MCF 10A (cell line): ENCODE data around the gene BORA. TPM values are rescaled to one million over a fixed set of nuclear protein-coding genes. Genes with fewer than 3 reads are reported as not detected.
A peak's percentile ranks its signal among the peaks of the same experiment; 100 is the strongest.
"Not testable (repeated sequence)": the region's sequence is repeated elsewhere in the genome, so short reads cannot be mapped to it uniquely, and the experiment has no call there.

Source experiments
- BruUV-seq: library from RNA; stranded (reverse); fragments of 400-500 nt; replicated peaks from 2 replicates; lab custom pipeline; 2021; lab: Mats Ljungman, UMichigan
- CTCF ChIA-PET: fragments of 300-600 bp; sonication (Branson Sonifier 250); formaldehyde crosslinking; extraction: SDS; loops from one replicate; lab custom pipeline; 2021; ENCODE audit warnings: antibody characterized with exemption, inconsistent platforms; lab: Yijun Ruan, JAX
- POLR2A ChIA-PET: fragments of 300-600, 350-650 bp; sonication (Branson Sonifier 250); formaldehyde crosslinking; extraction: SDS; loops from one replicate; lab custom pipeline; 2020; ENCODE audit warnings: antibody characterized with exemption, inconsistent platforms; lab: Yijun Ruan, JAX
- DNase-seq: peaks from one replicate; pipeline ENCODE4 v3.0.0-alpha.2; 2018; ENCODE audit not compliant: unreplicated experiment
- H3K27ac Mint-ChIP-seq: one replicate; pipeline ENCODE4 v1.8.0; 2022; ENCODE audit warnings: mild to moderate bottlenecking, low read depth, mixed read lengths; ENCODE audit not compliant: unreplicated experiment
- H3K27me3 Mint-ChIP-seq: one replicate; pipeline ENCODE4 v1.8.0; 2022; ENCODE audit warnings: mixed read lengths; ENCODE audit not compliant: insufficient read depth, unreplicated experiment
- H3K36me3 Mint-ChIP-seq: one replicate; pipeline ENCODE4 v1.8.0; 2022; ENCODE audit warnings: mild to moderate bottlenecking, moderate library complexity, mixed read lengths; ENCODE audit not compliant: insufficient read depth, unreplicated experiment
- H3K4me1 Mint-ChIP-seq: one replicate; pipeline ENCODE4 v1.8.0; 2022; ENCODE audit warnings: mixed read lengths; ENCODE audit not compliant: insufficient read depth, unreplicated experiment
- H3K4me3 Mint-ChIP-seq: one replicate; pipeline ENCODE4 v1.8.0; 2022; ENCODE audit warnings: mild to moderate bottlenecking, moderate library complexity, mixed read lengths; ENCODE audit not compliant: unreplicated experiment
- H3K9me3 Mint-ChIP-seq: one replicate; pipeline ENCODE4 v1.8.0; 2022; ENCODE audit warnings: mixed read lengths; ENCODE audit not compliant: unreplicated experiment
- CTCF ChIP-seq: fragments of 200-600 bp; IDR thresholded peaks from one replicate; pipeline ENCODE4 v1.8.0; 2022; ENCODE audit warnings: antibody characterized with exemption, mild to moderate bottlenecking; ENCODE audit not compliant: unreplicated experiment
- intact Hi-C: fragments of 100-400 bp; cut with micrococcal nuclease; formaldehyde crosslinking; loops from 2 replicates; pipeline ENCODE4 v1.14.1; 2022
- total RNA-seq: library from RNA; stranded (reverse); gene quantifications from 2 replicates; pipeline ENCODE4 v1.2.3, GENCODE V29; 2022

BORA gene
- total RNA-seq, 1 experiment from 2014 or later, result 14.1 TPM

GRCh38 chr13:72774019-72774418, 46.3 kb downstream of the BORA start:
- Mint-ChIP-seq H3K4me3 (no peak overlapping the region), H3K27ac (peak overlapping the region; percentile 59), H3K9me3 (no peaks in the 10 kb centered on the region), H3K4me1 (peaks cover 18% of the 10 kb centered on the region), H3K36me3 (peaks cover 87% of the 10 kb centered on the region), H3K27me3 (no peaks in the 10 kb centered on the region)
- no TSS peak for BruUV-seq
- CTCF ChIA-PET, result interaction anchor here (1.2 kb wide), 1 partner anchor 560 kb away, joined by 3 read pairs; no protein-coding TSS in a partner anchor
- POLR2A ChIA-PET, result interaction anchor here (0.7 to 1.2 kb wide), 2 partner anchors 12 to 117 kb away, joined by 3 read pairs; no protein-coding TSS in a partner anchor
- intact Hi-C loops, result no loop called here
- no peak for TF ChIP-seq CTCF
- peak; percentile 40 for DNase-seq

GRCh38 chr13:72781451-72782439, 54.0 kb downstream of the BORA start, which contains the start of the genes DIS3 and PIBF1:
DIS3 (minus strand) TSS chr13:72781900; CDS start chr13:72781832, 68 bp downstream.
PIBF1 (plus strand) TSS chr13:72782133; CDS start chr13:72783470, 1,337 bp downstream.
- ChIA-PET CTCF (no interaction called here), POLR2A (interaction anchor here (0.6 to 2.8 kb wide), 11 partner anchors 11 to 280 kb away, joined by 3 to 14 read pairs (median 4); partner anchors contain the start of genes BORA, KLF5 and MZT1)
- no peak for TF ChIP-seq CTCF
- Mint-ChIP-seq H3K27me3 (no peaks in the 10 kb centered on the region), H3K4me1 (peaks cover 30% of the 10 kb centered on the region), H3K27ac (peak within 1 kb of the TSS; percentile 98), H3K9me3 (no peaks in the 10 kb centered on the region), H3K4me3 (peak within 1 kb of the TSS; percentile 95), H3K36me3 (peaks cover 29% of the 10 kb centered on the region)
- intact Hi-C loops, result no loop called here
- peak; percentile 99 for DNase-seq
- BruUV-seq, result TSS peak; percentile 63

GRCh38 chr13:72782717-72783116, 55.0 kb downstream of the BORA start:
- no peak for TF ChIP-seq CTCF
- intact Hi-C loops, result no loop called here
- H3K9me3 Mint-ChIP-seq, result no peaks in the 10 kb centered on the region
- CTCF ChIA-PET, result no interaction called here
- peak overlapping the region; percentile 95 for H3K4me3 Mint-ChIP-seq
- POLR2A ChIA-PET, result interaction anchor here (0.7 to 2.8 kb wide), 3 partner anchors 80 to 279 kb away, joined by 3 to 14 read pairs (median 3); partner anchors contain the start of gene KLF5
- no peaks in the 10 kb centered on the region for H3K27me3 Mint-ChIP-seq
- peak overlapping the region; percentile 98 for H3K27ac Mint-ChIP-seq
- H3K4me1 Mint-ChIP-seq, result peaks cover 28% of the 10 kb centered on the region
- no TSS peak for BruUV-seq
- no peak for DNase-seq
- peaks cover 19% of the 10 kb centered on the region for H3K36me3 Mint-ChIP-seq

- Mint-ChIP-seq H3K4me1 (peaks cover 28% of the 10 kb centered on the region), H3K36me3 (peaks cover 16% of the 10 kb centered on the region)
- H3K27ac Mint-ChIP-seq, CTCF ChIA-PET, DNase-seq, H3K9me3 Mint-ChIP-seq, H3K27me3 Mint-ChIP-seq, POLR2A ChIA-PET, H3K4me3 Mint-ChIP-seq, intact Hi-C loops, BruUV-seq: not testable (repeated sequence)
Observed at GRCh38 chr13:72784679-72785078, 57.0 kb downstream of the BORA start.
